ENCODE data around the gene TMEM94. TPM values are rescaled to one million over a fixed set of nuclear protein-coding genes. Genes with fewer than 3 reads are reported as not detected.
A peak's percentile ranks its signal among the peaks of the same experiment; 100 is the strongest.

The TMEM94 gene
- total RNA-seq, 4 donors from 2014 or later = 128 to 708 (median 280) TPM

DNA sequence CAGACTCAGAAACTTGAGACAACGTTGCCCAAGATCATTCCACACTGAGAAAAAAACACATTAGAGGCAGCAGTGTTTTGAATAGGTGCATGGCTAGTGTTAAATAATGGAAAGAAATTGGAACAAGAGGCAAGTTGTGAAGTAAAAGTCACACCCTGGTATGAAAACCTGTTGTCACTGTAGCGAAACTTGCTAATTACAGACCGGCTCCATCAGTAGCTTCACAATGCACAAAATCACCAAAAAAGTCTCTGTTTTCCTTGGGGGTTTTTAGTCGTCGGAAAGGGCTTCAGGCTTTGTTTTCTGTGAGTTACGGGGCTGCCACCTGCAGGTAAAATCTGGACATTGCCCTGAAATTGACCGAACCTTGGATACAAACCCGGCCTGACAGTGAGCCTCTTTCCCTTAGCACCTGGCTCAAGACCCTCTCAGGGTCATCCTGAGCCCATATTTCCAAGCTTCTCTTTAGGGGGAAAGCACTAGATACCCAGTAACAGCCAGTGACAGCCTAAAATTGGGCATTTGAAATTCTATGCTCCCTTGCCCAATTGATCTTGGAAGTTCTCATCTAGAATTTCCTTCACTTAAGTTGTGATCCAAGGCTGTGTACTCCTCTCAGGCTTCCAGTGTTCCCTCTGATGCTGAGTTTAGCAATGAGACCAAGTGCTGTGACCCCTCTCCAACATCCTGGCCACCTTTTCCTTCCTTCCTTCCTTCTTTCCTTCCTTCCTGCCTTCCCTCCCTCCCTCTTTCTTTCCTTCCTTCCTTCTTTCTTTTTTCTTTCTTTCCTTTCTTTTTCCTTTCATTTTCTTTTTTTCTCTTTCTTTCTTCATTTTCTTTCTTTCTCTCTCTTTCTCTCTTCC lies 43.7 kb upstream of the TMEM94 start:
- Histone ChIP-seq H3K4me1 (peaks cover 0 to 9% (median 2%) of the 10 kb centered on the region in 4 donors), H3K27me3 (peaks cover 3% of the 10 kb centered on the region), H3K9me3 (no peaks in the 10 kb centered on the region), H3K27ac (no peak overlapping the region), H3K36me3 (no peaks in the 10 kb centered on the region), H3K4me3 (peak overlapping the region in 1 of 4 donors; percentile 17)
- WGBS, 2 donors (ENCODE audit: low coverage in 1 of 2) = 0 to 2% methylated on average over 6 to 8 of the region's 8 CpGs
- peak; percentile 72 for DNase-seq
- no peak for TF ChIP-seq EP300 (IDR thresholded peaks at IDR 0.05; ENCODE audit: low read depth)
- TF ChIP-seq, protein P1, sequence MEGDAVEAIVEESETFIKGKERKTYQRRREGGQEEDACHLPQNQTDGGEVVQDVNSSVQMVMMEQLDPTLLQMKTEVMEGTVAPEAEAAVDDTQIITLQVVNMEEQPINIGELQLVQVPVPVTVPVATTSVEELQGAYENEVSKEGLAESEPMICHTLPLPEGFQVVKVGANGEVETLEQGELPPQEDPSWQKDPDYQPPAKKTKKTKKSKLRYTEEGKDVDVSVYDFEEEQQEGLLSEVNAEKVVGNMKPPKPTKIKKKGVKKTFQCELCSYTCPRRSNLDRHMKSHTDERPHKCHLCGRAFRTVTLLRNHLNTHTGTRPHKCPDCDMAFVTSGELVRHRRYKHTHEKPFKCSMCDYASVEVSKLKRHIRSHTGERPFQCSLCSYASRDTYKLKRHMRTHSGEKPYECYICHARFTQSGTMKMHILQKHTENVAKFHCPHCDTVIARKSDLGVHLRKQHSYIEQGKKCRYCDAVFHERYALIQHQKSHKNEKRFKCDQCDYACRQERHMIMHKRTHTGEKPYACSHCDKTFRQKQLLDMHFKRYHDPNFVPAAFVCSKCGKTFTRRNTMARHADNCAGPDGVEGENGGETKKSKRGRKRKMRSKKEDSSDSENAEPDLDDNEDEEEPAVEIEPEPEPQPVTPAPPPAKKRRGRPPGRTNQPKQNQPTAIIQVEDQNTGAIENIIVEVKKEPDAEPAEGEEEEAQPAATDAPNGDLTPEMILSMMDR (IDR thresholded peaks at IDR 0.05) = peak; percentile 72 to 87 (median 75)
- intact Hi-C loops (cut with DNase I; ENCODE audit: low total_unique reads) = no loop called here
- in situ Hi-C loops (cut with MboI; ENCODE audit: low pct_ligation_motif_present in 1 of 4, low pct_unique_long_range_greater_than_20kb in 1 of 4, low sequenced_read_pairs in 3 of 4) = loop anchor here (5.0 to 25.0 kb wide), 2 partner anchors 90 to 100 kb away; no protein-coding TSS in a partner anchor

DNA sequence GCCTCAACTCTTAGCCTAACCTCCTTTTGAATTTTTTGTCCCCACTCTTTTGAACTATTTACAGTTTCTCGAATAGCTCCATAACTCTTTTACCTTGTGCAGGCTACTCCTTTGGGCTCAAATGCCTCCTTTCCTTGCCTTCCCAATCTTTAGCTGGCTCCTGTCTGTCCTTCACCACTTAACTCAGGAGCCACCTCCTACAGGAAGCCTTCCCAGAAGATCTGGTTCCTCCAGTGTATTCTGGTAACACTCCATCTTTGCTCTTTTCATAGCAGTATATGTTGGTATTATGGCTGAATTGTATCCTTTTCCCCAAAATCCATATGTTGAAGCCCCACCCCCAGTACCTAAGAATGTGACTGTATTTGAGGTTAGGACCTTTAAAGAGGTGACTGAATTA lies 41.9 kb upstream of the TMEM94 start:
- no peak for TF ChIP-seq EP300 (IDR thresholded peaks at IDR 0.05; ENCODE audit: low read depth)
- TF ChIP-seq, protein P1 (IDR thresholded peaks at IDR 0.05) = no peak
- TF ChIP-seq POLR2AphosphoS5 (IDR thresholded peaks at IDR 0.05) = no peak
- no peak for TF ChIP-seq POLR2A (IDR thresholded peaks at IDR 0.05)
- WGBS, 2 donors (ENCODE audit: low coverage in 1 of 2) = 96 to 100% methylated on average over 1 of the region's 1 CpG
- intact Hi-C loops (cut with DNase I; ENCODE audit: low total_unique reads) = no loop called here
- H3K36me3 ChIP-seq = no peaks in the 10 kb centered on the region
- H3K4me1 ChIP-seq = peaks cover 0 to 9% (median 2%) of the 10 kb centered on the region in 4 donors
- DNase-seq = no peak
- H3K27me3 ChIP-seq = peaks cover 3% of the 10 kb centered on the region
- H3K9me3 ChIP-seq = no peaks in the 10 kb centered on the region
- no peak overlapping the region for H3K4me3 ChIP-seq
- in situ Hi-C loops (cut with MboI; ENCODE audit: low pct_ligation_motif_present in 1 of 4, low pct_unique_long_range_greater_than_20kb in 1 of 4, low sequenced_read_pairs in 3 of 4) = loop anchor here (5.0 to 25.0 kb wide), 2 partner anchors 92 to 102 kb away; no protein-coding TSS in a partner anchor
- H3K27ac ChIP-seq = no peak overlapping the region

DNA sequence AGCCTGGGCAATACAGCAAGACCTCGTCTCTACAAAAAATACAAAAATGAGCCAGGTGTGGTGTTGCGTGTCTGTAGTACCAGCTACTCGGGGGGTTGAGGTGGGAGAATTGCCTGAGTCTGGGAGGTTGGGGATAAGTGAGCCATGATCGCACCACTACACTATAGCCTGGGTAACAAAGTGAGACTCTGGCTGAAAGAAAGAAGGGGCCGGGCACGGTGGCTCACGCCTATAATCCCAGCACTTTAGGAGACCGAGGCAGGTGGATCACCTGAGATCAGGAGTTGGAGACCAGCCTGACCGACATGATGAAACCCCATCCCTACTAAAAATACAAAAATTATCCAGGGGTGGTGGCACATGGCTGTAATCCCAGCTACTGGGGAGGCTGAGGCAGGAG lies 40.4 kb upstream of the TMEM94 start:
- intact Hi-C loops (cut with DNase I; ENCODE audit: low total_unique reads) = no loop called here
- peaks cover 0 to 9% (median 2%) of the 10 kb centered on the region in 4 donors for H3K4me1 ChIP-seq
- in situ Hi-C loops (cut with MboI; ENCODE audit: low pct_ligation_motif_present in 1 of 4, low pct_unique_long_range_greater_than_20kb in 1 of 4, low sequenced_read_pairs in 3 of 4) = loop anchor here in 2 of 4 donors (25.0 kb wide), 1 partner anchor 104 kb away; no protein-coding TSS in a partner anchor
- H3K27me3 ChIP-seq = peaks cover 3% of the 10 kb centered on the region
- 89% methylated on average over 9 of the region's 9 CpGs; no CpG with 5 or more reads in 1 of the 2 donors for WGBS, 2 donors (ENCODE audit: low coverage in 1 of 2)
- H3K9me3 ChIP-seq = no peaks in the 10 kb centered on the region
- no peak overlapping the region for H3K4me3 ChIP-seq
- H3K27ac ChIP-seq = no peak overlapping the region
- no peaks in the 10 kb centered on the region for H3K36me3 ChIP-seq
- no peak for TF ChIP-seq POLR2A (IDR thresholded peaks at IDR 0.05)
- TF ChIP-seq, protein P1 (IDR thresholded peaks at IDR 0.05) = no peak
- no peak for TF ChIP-seq POLR2AphosphoS5 (IDR thresholded peaks at IDR 0.05)
- TF ChIP-seq EP300 (IDR thresholded peaks at IDR 0.05; ENCODE audit: low read depth) = no peak
- no peak for DNase-seq

DNA sequence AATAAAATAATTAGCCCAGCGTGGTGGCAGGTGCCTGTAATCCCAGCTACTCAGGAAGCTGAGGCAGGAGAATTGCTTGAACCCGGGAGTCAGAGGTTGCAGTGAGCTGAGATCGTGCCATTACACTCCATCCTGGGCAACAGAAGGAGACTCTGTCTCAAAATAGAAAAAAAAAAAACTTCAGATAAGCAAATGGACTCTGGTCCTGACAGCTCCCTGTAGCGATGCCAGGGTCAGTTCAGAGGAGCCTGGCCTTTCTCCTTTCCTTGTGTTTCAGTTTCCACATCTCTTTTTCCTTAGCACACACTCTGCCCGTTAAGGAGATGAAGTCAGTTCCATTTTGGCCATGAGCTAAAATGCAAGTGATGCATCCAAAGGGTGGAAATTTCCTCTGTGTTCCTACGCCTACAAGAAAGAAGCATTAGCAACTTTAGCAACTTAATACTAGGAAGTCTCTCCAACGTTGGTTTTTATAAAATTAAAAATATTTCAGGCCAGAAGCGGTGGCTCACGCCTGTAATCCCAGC lies 39.3 kb upstream of the TMEM94 start:
- no peak overlapping the region for H3K4me3 ChIP-seq
- H3K9me3 ChIP-seq = no peaks in the 10 kb centered on the region
- H3K27ac ChIP-seq = no peak overlapping the region
- intact Hi-C loops (cut with DNase I; ENCODE audit: low total_unique reads) = no loop called here
- no peak for DNase-seq
- 50 to 61% methylated on average over 8 to 9 of the region's 9 CpGs for WGBS, 2 donors (ENCODE audit: low coverage in 1 of 2)
- H3K4me1 ChIP-seq = peaks cover 0 to 9% (median 2%) of the 10 kb centered on the region in 4 donors
- TF ChIP-seq POLR2A (IDR thresholded peaks at IDR 0.05) (no peak), POLR2AphosphoS5 (IDR thresholded peaks at IDR 0.05) (no peak), EP300 (IDR thresholded peaks at IDR 0.05; ENCODE audit: low read depth) (no peak)
- TF ChIP-seq, protein P1 (IDR thresholded peaks at IDR 0.05) = no peak
- H3K36me3 ChIP-seq = no peaks in the 10 kb centered on the region
- in situ Hi-C loops (cut with MboI; ENCODE audit: low pct_ligation_motif_present in 1 of 4, low pct_unique_long_range_greater_than_20kb in 1 of 4, low sequenced_read_pairs in 3 of 4) = loop anchor here in 2 of 4 donors (25.0 kb wide), 1 partner anchor 105 kb away; no protein-coding TSS in a partner anchor
- peaks cover 3% of the 10 kb centered on the region for H3K27me3 ChIP-seq
